Testis (tissue), 3 donors: ENCODE data around the gene UBXN10. TPM values are rescaled to one million over a fixed set of nuclear protein-coding genes. Genes with fewer than 3 reads are reported as not detected.

ENCODE experiments used
- DNase-seq: peaks from one replicate; pipeline ENCODE4 v3.0.0-alpha.2; 2019
- H3K27ac ChIP-seq, 2 donors: fragments of 200-600 bp; sonication (generic); one replicate each; pipeline ENCODE4 v1.5.1; 2019
- H3K27me3 ChIP-seq: fragments of 200-600 bp; sonication (generic); one replicate; pipeline ENCODE4 v1.5.1; 2019
- H3K36me3 ChIP-seq: fragments of 200-600 bp; sonication (generic); one replicate; pipeline ENCODE4 v1.5.1; 2017; ENCODE audit warnings: low read depth; ENCODE audit errors: missing control alignments
- H3K4me1 ChIP-seq: fragments of 200-600 bp; sonication (generic); one replicate; pipeline ENCODE4 v1.5.1; 2019
- H3K4me3 ChIP-seq, 2 donors: fragments of 200-600 bp; sonication (generic); one replicate each; pipeline ENCODE4 v1.5.1; 2017 to 2019
- H3K9me3 ChIP-seq: fragments of 200-600 bp; sonication (generic); one replicate; pipeline ENCODE4 v1.5.1; 2017
- CTCF ChIP-seq, 3 experiments: fragments of 450-650 bp in 2 of 3; fragments of 200-600 bp in 1 of 3; sonication (generic) in 1 of 3; IDR thresholded peaks; one replicate each; pipeline ENCODE4 v1.5.1; 2016 to 2019; ENCODE audit warnings: antibody characterized with exemption in 3 of 3, mild to moderate bottlenecking in 2 of 3, moderate library complexity in 1 of 3
- POLR2A ChIP-seq: fragments of 450-650 bp; IDR thresholded peaks from one replicate; pipeline ENCODE4 v1.6.1; 2017; ENCODE audit warnings: antibody characterized with exemption, mild to moderate bottlenecking, moderate library complexity
- WGBS, 2 donors: methylation state at CpG; one replicate each; pipeline ENCODE4 v1.1.5; 2018; 5-methylcytosine and 5-hydroxymethylcytosine counted together
- intact Hi-C: fragments of 100-400 bp; cut with DNase I; formaldehyde crosslinking; loops from one replicate; pipeline ENCODE4 v1.15.1; 2023; ENCODE audit warnings: low total_unique reads
- polyA plus RNA-seq: library from polyadenylated mRNA; stranded (reverse); fragments of 350-450 nt; fragmentation: Illumina TruSeq; extraction: RNeasy Lipid Tissue Mini Kit (QIAGEN cat#74804); gene quantifications from one replicate; pipeline ENCODE4 v1.2.3, GENCODE V29; 2014; ENCODE audit warnings: low read depth, low replicate concordance; ENCODE audit not compliant: insufficient read depth
- total RNA-seq, 2 donors: library from RNA; depleted of rRNA; stranded (reverse); fragments of >200 nt; gene quantifications; one replicate each; pipeline ENCODE4 v1.2.3, GENCODE V29; 2016

The UBXN10 gene
- total and polyA plus RNA-seq, 3 donors from 2014 or later: 18.2 to 43.7 (median 23.7) TPM

GRCh38 chr1:20180844-20181207, 5.1 kb upstream of the UBXN10 start:
- TF ChIP-seq CTCF (IDR thresholded peaks at IDR 0.05) (no peak), POLR2A (no peak)
- intact Hi-C loops: no loop called here
- Histone ChIP-seq H3K27ac (no peak overlapping the region), H3K4me3 (no peak overlapping the region), H3K36me3 (no peaks in the 10 kb centered on the region), H3K27me3 (no peaks in the 10 kb centered on the region), H3K4me1 (no peaks in the 10 kb centered on the region), H3K9me3 (no peaks in the 10 kb centered on the region)
- DNase-seq: no peak
- 69 to 72% methylated on average over 3 of the region's 3 CpGs for WGBS, 2 donors

- H3K36me3 ChIP-seq: no peaks in the 10 kb centered on the region
- TF ChIP-seq POLR2A: no peak
- no peak for TF ChIP-seq CTCF (IDR thresholded peaks at IDR 0.05)
- intact Hi-C loops: no loop called here
- H3K27me3 ChIP-seq: no peaks in the 10 kb centered on the region
- DNase-seq: no peak
- H3K27ac ChIP-seq: no peak overlapping the region
- peaks cover 8% of the 10 kb centered on the region for H3K4me1 ChIP-seq
- no peaks in the 10 kb centered on the region for H3K9me3 ChIP-seq
- no peak overlapping the region for H3K4me3 ChIP-seq
Observed at GRCh38 chr1:20182415-20182814, 3.5 kb upstream of the UBXN10 start.

GRCh38 chr1:20183035-20183434, 2.9 kb upstream of the UBXN10 start:
- H3K4me1 ChIP-seq: peaks cover 13% of the 10 kb centered on the region
- intact Hi-C loops: no loop called here
- H3K4me3 ChIP-seq: no peak overlapping the region
- TF ChIP-seq POLR2A (no peak), CTCF (IDR thresholded peaks at IDR 0.05) (no peak)
- no peak overlapping the region for H3K27ac ChIP-seq
- H3K9me3 ChIP-seq: no peaks in the 10 kb centered on the region
- no peaks in the 10 kb centered on the region for H3K27me3 ChIP-seq
- no peak for DNase-seq
- no peaks in the 10 kb centered on the region for H3K36me3 ChIP-seq
- 95% methylated on average over 10 of the region's 10 CpGs for WGBS, 2 donors

GRCh38 chr1:20183616-20184271, 2.2 kb upstream of the UBXN10 start:
- intact Hi-C loops: no loop called here
- 85% methylated on average over 12 to 13 of the region's 13 CpGs for WGBS, 2 donors
- Histone ChIP-seq H3K27ac (no peak overlapping the region), H3K9me3 (no peaks in the 10 kb centered on the region), H3K27me3 (no peaks in the 10 kb centered on the region), H3K4me3 (no peak overlapping the region), H3K36me3 (no peaks in the 10 kb centered on the region), H3K4me1 (peaks cover 13% of the 10 kb centered on the region)
- TF ChIP-seq POLR2A (no peak), CTCF (IDR thresholded peaks at IDR 0.05) (no peak)
- no peak for DNase-seq

- TF ChIP-seq POLR2A (no peak), CTCF (IDR thresholded peaks at IDR 0.05) (no peak)
- Histone ChIP-seq H3K27me3 (no peaks in the 10 kb centered on the region), H3K36me3 (no peaks in the 10 kb centered on the region), H3K9me3 (no peaks in the 10 kb centered on the region), H3K4me1 (peaks cover 13% of the 10 kb centered on the region), H3K27ac (no peak overlapping the region), H3K4me3 (no peak overlapping the region)
- no peak for DNase-seq
- intact Hi-C loops: no loop called here
- WGBS, 2 donors: 66 to 69% methylated on average over 6 of the region's 6 CpGs
Observed at GRCh38 chr1:20184481-20184900, 1.4 kb upstream of the UBXN10 start.
